Smooth muscle cell (in vitro differentiated cells): ENCODE data around the gene WRAP73. TPM values are rescaled to one million over a fixed set of nuclear protein-coding genes. Genes with fewer than 3 reads are reported as not detected.

Experiments
- DNase-seq: peaks from one replicate; lab custom pipeline; 2025; ENCODE audit not compliant: unreplicated experiment; lab: John Stamatoyannopoulos, UW
- H2AFZ ChIP-seq: fragments of 200-600 bp; sonication (generic); 2 replicates; pipeline ENCODE4 v1.6.0; 2016; ENCODE audit warnings: antibody characterized with exemption, low read depth, mild to moderate bottlenecking
- H3F3A ChIP-seq: fragments of 200-600 bp; sonication (generic); 2 replicates; pipeline ENCODE4 v1.6.0; 2017; ENCODE audit warnings: antibody characterized with exemption, low read depth
- H3K27ac ChIP-seq: fragments of 200-600 bp; sonication (generic); 2 replicates; pipeline ENCODE4 v1.5.1; 2016; ENCODE audit warnings: low read depth, mild to moderate bottlenecking
- H3K27me3 ChIP-seq: fragments of 200-600 bp; sonication (generic); 2 replicates; pipeline ENCODE4 v1.6.1; 2016; ENCODE audit warnings: low read depth, mild to moderate bottlenecking
- H3K36me3 ChIP-seq: fragments of 200-600 bp; sonication (generic); 2 replicates; pipeline ENCODE4 v1.5.1; 2016; ENCODE audit warnings: low read depth
- H3K4me1 ChIP-seq: fragments of 200-600 bp; sonication (generic); 2 replicates; pipeline ENCODE4 v1.5.1; 2016; ENCODE audit warnings: low read depth
- H3K4me2 ChIP-seq: fragments of 200-600 bp; sonication (generic); 2 replicates; pipeline ENCODE4 v1.6.0; 2016; ENCODE audit warnings: mild to moderate bottlenecking
- H3K4me3 ChIP-seq: fragments of 200-600 bp; sonication (generic); 2 replicates; pipeline ENCODE4 v1.5.1; 2016; ENCODE audit warnings: mild to moderate bottlenecking
- H3K79me2 ChIP-seq: fragments of 200-600 bp; sonication (generic); 2 replicates; pipeline ENCODE4 v1.6.0; 2016; ENCODE audit warnings: low read depth, mild to moderate bottlenecking
- H3K9ac ChIP-seq: fragments of 200-600 bp; sonication (generic); 2 replicates; pipeline ENCODE4 v1.6.0; 2016; ENCODE audit warnings: low read depth
- H3K9me3 ChIP-seq: fragments of 200-600 bp; sonication (generic); replicated peaks from 2 replicates; pipeline ENCODE4 v1.5.1; 2016; ENCODE audit warnings: low read depth
- H4K20me1 ChIP-seq: fragments of 200-600 bp; sonication (generic); 2 replicates; pipeline ENCODE4 v1.6.0; 2016; ENCODE audit warnings: low read depth
- CTCF ChIP-seq: fragments of 200-600 bp; sonication (generic); IDR thresholded peaks from 2 replicates; pipeline ENCODE4 v1.5.1; 2017; ENCODE audit warnings: borderline replicate concordance, mild to moderate bottlenecking, antibody characterized with exemption; ENCODE audit not compliant: insufficient read depth, poor library complexity, severe bottlenecking
- WGBS: methylation state at CpG from one replicate; pipeline ENCODE4 v1.1.7; 2016; ENCODE audit warnings: low lambda C conversion rate; 5-methylcytosine and 5-hydroxymethylcytosine counted together
- polyA plus RNA-seq: library from polyadenylated mRNA; unstranded; fragments of >200 nt; fragmentation: Nextera tagmentation; extraction: Ambion mirVana; gene quantifications from 2 replicates; pipeline ENCODE4 v1.2.1, GENCODE V29; 2016
- total RNA-seq: library from RNA; depleted of rRNA; stranded (reverse); fragments of >200 nt; gene quantifications from 2 replicates; pipeline ENCODE4 v1.2.3, GENCODE V29; 2014

Gene WRAP73
- total and polyA plus RNA-seq, 2 experiments from 2014 or later = 17.2 to 20.8 TPM

GRCh38 chr1:3688356-3689137 lies 38.6 kb upstream of the WRAP73 start:
- no peak for DNase-seq
- TF ChIP-seq CTCF = no peak
- H3K36me3 ChIP-seq = no peaks in the 10 kb centered on the region
- H3K27me3 ChIP-seq = no peaks in the 10 kb centered on the region
- H2AFZ ChIP-seq = no peak overlapping the region
- H3K79me2 ChIP-seq = no peaks in the 10 kb centered on the region
- no peaks in the 10 kb centered on the region for H3K9me3 ChIP-seq
- no peak overlapping the region for H3K27ac ChIP-seq
- no peak overlapping the region for H3K9ac ChIP-seq
- 45% methylated on average over 29 of the region's 29 CpGs for WGBS
- H3F3A ChIP-seq = no peaks in the 10 kb centered on the region
- H3K4me1 ChIP-seq = peaks cover 3% of the 10 kb centered on the region
- H3K4me3 ChIP-seq = no peak overlapping the region
- no peak overlapping the region for H3K4me2 ChIP-seq
- H4K20me1 ChIP-seq = no peaks in the 10 kb centered on the region

- Histone ChIP-seq H2AFZ (no peak overlapping the region), H3K36me3 (no peaks in the 10 kb centered on the region), H3K4me3 (no peak overlapping the region), H3K27ac (no peak overlapping the region), H3F3A (no peaks in the 10 kb centered on the region), H3K9ac (no peak overlapping the region), H3K27me3 (no peaks in the 10 kb centered on the region), H3K79me2 (no peaks in the 10 kb centered on the region), H3K4me1 (peaks cover 3% of the 10 kb centered on the region), H3K9me3 (no peaks in the 10 kb centered on the region), H3K4me2 (no peak overlapping the region), H4K20me1 (no peaks in the 10 kb centered on the region)
- no peak for TF ChIP-seq CTCF
- 75% methylated on average over 11 of the region's 12 CpGs for WGBS
- DNase-seq = no peak
These were observed 37.6 kb upstream of the WRAP73 start for GRCh38 chr1:3687504-3687903.

- DNase-seq = no peak
- Histone ChIP-seq H3K9ac (no peak overlapping the region), H3K4me2 (no peak overlapping the region), H3F3A (no peaks in the 10 kb centered on the region), H3K4me1 (peaks cover 3% of the 10 kb centered on the region), H3K79me2 (no peaks in the 10 kb centered on the region), H3K9me3 (no peaks in the 10 kb centered on the region), H3K4me3 (no peak overlapping the region), H2AFZ (no peak overlapping the region), H3K27ac (no peak overlapping the region), H4K20me1 (no peaks in the 10 kb centered on the region), H3K36me3 (no peaks in the 10 kb centered on the region), H3K27me3 (no peaks in the 10 kb centered on the region)
- no peak for TF ChIP-seq CTCF
- 92% methylated on average over 19 of the region's 19 CpGs for WGBS
These were observed 36.0 kb upstream of the WRAP73 start for GRCh38 chr1:3685906-3686305.

GRCh38 chr1:3685222-3685621 lies 35.3 kb upstream of the WRAP73 start:
- no peak overlapping the region for H3K4me2 ChIP-seq
- no peaks in the 10 kb centered on the region for H4K20me1 ChIP-seq
- DNase-seq = no peak
- no peaks in the 10 kb centered on the region for H3K79me2 ChIP-seq
- no peak overlapping the region for H2AFZ ChIP-seq
- H3K36me3 ChIP-seq = no peaks in the 10 kb centered on the region
- H3K9ac ChIP-seq = no peak overlapping the region
- no peak for TF ChIP-seq CTCF
- no peak overlapping the region for H3K4me3 ChIP-seq
- no peaks in the 10 kb centered on the region for H3F3A ChIP-seq
- 87% methylated on average over 14 of the region's 14 CpGs for WGBS
- no peak overlapping the region for H3K27ac ChIP-seq
- no peaks in the 10 kb centered on the region for H3K9me3 ChIP-seq
- H3K27me3 ChIP-seq = no peaks in the 10 kb centered on the region
- H3K4me1 ChIP-seq = peaks cover 3% of the 10 kb centered on the region
